ENCODE results near the gene DGCR8. TPM values are rescaled to one million over a fixed set of nuclear protein-coding genes. Genes with fewer than 3 reads are reported as not detected.

Gene DGCR8
- total RNA-seq, 4 donors from 2014 or later = 9.8 to 27.9 (median 14.7) TPM

DNA sequence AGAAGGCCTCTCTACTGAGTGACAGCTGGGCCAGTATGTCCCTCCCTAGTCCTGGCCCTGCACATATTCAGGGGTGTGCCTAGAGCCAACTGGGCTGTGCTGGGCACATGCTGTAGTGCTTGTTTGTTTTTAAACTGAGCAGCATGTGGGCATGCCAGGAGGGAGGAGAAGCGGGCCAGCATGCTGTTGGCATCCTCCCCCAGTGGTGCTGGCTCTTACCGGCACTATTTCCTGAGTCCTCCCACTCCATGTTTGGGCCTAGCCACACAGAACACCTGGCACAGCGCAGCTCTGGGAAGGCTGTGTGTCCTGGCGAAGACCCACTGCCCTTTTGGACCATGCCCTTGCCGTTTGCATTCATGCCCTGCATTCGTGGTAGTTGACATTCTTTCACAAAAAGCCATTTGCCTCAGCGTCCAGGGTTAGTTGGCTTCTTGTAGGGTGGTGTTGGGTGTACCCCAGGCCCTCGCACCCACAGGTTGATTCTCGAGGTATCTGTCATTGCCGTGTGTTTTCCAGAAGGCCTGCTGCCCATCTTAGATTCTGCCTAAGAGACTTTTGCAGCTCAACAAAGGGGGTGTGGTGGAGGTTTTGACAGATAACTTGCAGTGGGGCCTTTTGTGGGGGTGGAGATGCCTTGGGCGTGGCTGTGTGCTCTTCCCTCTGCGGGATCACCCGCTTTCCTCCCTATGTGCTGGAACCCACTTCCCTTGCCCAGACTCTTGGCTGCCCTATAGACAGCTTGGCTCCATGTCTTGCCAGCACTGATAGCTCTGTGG is 13.6 kb downstream of the DGCR8 start:
- TF ChIP-seq, protein P1, sequence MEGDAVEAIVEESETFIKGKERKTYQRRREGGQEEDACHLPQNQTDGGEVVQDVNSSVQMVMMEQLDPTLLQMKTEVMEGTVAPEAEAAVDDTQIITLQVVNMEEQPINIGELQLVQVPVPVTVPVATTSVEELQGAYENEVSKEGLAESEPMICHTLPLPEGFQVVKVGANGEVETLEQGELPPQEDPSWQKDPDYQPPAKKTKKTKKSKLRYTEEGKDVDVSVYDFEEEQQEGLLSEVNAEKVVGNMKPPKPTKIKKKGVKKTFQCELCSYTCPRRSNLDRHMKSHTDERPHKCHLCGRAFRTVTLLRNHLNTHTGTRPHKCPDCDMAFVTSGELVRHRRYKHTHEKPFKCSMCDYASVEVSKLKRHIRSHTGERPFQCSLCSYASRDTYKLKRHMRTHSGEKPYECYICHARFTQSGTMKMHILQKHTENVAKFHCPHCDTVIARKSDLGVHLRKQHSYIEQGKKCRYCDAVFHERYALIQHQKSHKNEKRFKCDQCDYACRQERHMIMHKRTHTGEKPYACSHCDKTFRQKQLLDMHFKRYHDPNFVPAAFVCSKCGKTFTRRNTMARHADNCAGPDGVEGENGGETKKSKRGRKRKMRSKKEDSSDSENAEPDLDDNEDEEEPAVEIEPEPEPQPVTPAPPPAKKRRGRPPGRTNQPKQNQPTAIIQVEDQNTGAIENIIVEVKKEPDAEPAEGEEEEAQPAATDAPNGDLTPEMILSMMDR (IDR thresholded peaks at IDR 0.05; ENCODE audit: low read depth) = no peak

DNA sequence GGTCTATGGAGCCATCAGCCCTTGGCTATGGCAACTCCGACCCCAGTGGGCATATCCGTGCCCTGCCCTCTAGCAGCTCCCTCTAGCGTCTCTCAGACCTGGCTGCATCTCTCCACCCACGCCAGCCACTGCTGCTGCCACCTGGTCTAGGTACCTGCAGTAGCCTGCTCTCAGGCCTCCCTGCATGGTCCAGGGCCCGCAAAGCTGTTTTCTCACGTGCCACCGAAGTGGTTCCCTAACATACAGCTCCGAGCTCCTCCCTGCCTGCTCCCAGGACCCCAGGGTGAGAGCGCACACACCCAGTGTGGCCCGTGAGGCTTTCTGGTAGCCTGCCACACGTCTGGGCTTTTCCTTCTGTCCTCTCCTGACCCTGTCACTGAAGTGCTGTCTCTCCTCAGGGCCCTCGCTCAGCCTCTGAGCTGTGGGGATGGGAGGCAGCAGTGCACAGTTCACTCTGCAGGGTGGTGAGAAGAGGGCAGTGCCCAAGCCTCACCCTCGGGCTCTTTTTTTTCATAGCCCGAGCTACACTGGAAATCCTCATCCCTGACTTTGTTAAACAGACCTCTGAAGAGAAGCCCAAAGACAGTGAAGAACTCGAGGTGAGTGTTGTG is 14.3 kb downstream of the DGCR8 start:
- TF ChIP-seq, protein P1 (IDR thresholded peaks at IDR 0.05; ENCODE audit: low read depth) = no peak

DNA sequence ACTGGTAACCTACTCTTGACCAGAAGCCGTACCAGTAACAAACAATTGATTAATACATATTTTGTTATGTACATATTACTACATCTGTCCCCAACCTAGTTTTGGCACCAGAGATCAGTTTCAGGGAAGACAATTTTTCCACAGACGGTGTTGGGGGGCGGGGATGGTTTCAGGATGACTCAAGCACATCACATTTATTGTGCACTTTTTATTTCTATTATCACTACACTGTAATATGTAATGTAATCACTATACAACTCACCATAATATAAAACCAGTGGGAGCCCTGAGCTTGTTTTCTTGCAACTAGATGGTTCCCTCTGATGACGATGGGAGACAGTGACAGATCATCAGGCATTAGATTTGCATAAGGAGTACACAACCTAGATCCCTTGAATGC is 15.5 kb downstream of the DGCR8 start:
- TF ChIP-seq, protein P1 (IDR thresholded peaks at IDR 0.05; ENCODE audit: low read depth) = no peak

DNA sequence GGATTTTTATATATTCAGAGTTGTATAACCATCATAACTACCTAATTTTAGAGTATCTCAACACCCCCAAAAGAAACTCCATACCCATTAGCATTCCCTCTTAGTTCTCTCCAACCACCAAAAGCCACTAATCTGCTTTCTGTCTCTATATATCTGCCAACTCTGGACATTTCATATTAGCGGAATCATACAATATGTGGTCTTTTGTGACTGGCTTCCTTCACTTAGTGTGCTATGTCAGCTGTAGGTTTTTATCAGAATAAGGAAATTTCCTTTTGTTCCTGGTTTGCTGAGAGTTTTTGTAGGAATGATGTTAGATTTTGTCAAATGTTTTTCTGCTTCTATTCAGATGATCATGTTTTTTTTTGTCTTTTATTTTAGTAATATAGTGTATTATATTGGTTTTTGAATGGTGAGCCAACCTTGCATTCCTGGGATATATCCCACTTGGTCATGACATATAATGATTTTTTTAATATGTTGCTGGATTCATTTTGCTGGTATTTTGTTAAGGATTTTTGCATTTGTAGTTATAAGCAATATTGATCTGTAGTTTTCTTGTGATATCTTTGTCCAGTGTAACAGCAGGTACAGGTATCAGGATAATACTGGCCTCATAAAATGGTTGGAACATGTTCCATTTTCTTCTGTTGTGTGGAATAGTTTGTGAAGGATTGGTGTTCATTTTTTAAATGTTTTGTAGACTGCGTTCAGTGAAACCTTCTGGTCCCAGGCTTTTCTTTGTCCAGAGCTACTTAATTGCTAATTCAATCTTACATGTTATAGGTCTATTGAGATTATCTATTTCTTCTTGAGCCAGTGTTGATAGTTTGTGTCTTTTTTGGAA is 16.8 kb downstream of the DGCR8 start:
- TF ChIP-seq, protein P1 (IDR thresholded peaks at IDR 0.05; ENCODE audit: low read depth) = no peak

DNA sequence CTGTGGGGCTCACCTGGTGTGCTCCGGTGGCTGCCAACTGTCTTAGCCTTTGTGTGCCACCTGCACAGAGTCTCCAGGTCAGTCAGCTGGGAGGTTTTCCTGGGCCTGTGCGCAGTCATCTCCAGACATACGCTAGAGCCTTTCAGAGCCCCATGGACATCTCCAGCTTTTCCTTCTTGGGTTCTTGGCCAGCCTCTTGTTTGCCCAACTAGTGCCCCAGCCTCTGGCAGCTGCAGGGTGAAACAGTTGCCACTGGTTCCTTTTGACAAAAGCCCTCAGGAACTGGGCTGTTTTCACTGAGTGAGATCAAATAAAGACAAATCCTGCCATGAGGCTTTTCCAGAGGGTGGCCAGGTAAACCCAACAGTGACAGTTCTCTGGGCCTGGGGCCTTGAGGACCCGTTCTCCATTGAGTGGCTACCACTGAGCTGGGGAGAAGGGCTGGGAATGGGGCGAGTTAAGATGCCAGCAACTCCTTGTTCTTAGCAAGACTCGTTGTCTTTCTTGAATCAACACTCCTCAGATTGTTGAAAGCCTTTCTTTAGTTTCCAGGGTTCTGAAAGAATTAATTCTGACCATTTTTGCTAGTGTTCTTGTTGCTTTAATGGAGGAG is 19.2 kb downstream of the DGCR8 start:
- TF ChIP-seq, protein P1 (IDR thresholded peaks at IDR 0.05; ENCODE audit: low read depth) = no peak

DNA sequence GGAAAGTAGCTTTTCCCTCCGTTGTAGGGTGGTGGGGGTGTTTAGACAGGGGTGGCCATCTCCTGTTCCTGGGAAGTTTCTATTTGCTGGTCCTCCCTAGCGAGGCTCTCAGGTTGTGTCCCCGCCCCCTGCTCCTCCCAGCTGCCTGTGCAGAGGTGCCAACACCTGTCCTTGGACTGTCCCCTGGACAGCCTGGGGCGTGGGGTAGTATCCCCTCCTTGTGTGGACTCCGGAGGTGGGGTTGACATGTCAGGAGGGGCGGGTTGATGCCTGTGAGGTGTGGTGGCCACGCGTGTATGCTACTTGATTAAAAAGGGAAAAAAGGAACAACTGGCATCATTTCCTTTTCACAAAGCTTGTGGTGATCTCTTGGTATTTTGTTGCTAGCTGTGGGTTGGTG is 21.6 kb downstream of the DGCR8 start:
- TF ChIP-seq, protein P1 (IDR thresholded peaks at IDR 0.05; ENCODE audit: low read depth) = no peak

Data from subcutaneous adipose tissue (tissue), 4 donors.